Calu3 (cell line): ENCODE data around the gene SLC44A1. TPM values are rescaled to one million over a fixed set of nuclear protein-coding genes. Genes with fewer than 3 reads are reported as not detected.

Experiments
- BruUV-seq: library from RNA; stranded (reverse); fragments of 400-500 nt; replicated peaks from 2 replicates; lab custom pipeline; 2021; lab: Mats Ljungman, UMichigan
- CTCF ChIA-PET: fragments of 300-600 bp; sonication (Branson Sonifier 250); formaldehyde crosslinking; loops from one replicate; lab custom pipeline; 2022; ENCODE audit warnings: antibody characterized with exemption; lab: Charles Lee
- DNase-seq: peaks from one replicate; pipeline ENCODE4 v3.0.0; 2022
- H3K27ac Mint-ChIP-seq: one replicate; pipeline ENCODE4 v1.8.0; 2022; ENCODE audit warnings: mixed read lengths; ENCODE audit not compliant: unreplicated experiment
- H3K27me3 Mint-ChIP-seq: one replicate; pipeline ENCODE4 v1.8.0; 2022; ENCODE audit warnings: mixed read lengths; ENCODE audit not compliant: unreplicated experiment
- H3K36me3 Mint-ChIP-seq: one replicate; pipeline ENCODE4 v1.8.0; 2022; ENCODE audit warnings: mild to moderate bottlenecking, moderate library complexity, mixed read lengths; ENCODE audit not compliant: insufficient read depth, unreplicated experiment
- H3K4me1 Mint-ChIP-seq: one replicate; pipeline ENCODE4 v1.8.0; 2022; ENCODE audit warnings: mild to moderate bottlenecking, low read depth, mixed read lengths; ENCODE audit not compliant: unreplicated experiment
- H3K4me3 Mint-ChIP-seq: one replicate; pipeline ENCODE4 v1.8.0; 2022; ENCODE audit warnings: mild to moderate bottlenecking, low read depth, moderate library complexity, mixed read lengths; ENCODE audit not compliant: unreplicated experiment
- H3K9me3 Mint-ChIP-seq: one replicate; pipeline ENCODE4 v1.8.0; 2022; ENCODE audit warnings: low read depth, mixed read lengths; ENCODE audit not compliant: unreplicated experiment
- CTCF ChIP-seq: fragments of 200-600 bp; IDR thresholded peaks from one replicate; pipeline ENCODE4 v1.8.0; 2022; ENCODE audit warnings: antibody characterized with exemption; ENCODE audit not compliant: unreplicated experiment
- intact Hi-C: fragments of 100-400 bp; cut with micrococcal nuclease; formaldehyde crosslinking; loops from one replicate; pipeline ENCODE4 v1.10.0; 2022; ENCODE audit not compliant: unreplicated experiment
- total RNA-seq: library from RNA; stranded (reverse); gene quantifications from 2 replicates; pipeline ENCODE4 v1.2.3, GENCODE V29; 2022

Gene SLC44A1
- total RNA-seq, 1 experiment from 2014 or later = 41.2 TPM

- TF ChIP-seq CTCF = no peak
- Mint-ChIP-seq H3K4me1 (peaks cover 6% of the 10 kb centered on the region), H3K27me3 (no peaks in the 10 kb centered on the region), H3K9me3 (no peaks in the 10 kb centered on the region), H3K36me3 (peaks cover 24% of the 10 kb centered on the region), H3K27ac (no peak overlapping the region), H3K4me3 (no peak overlapping the region)
- CTCF ChIA-PET = no interaction called here
- intact Hi-C loops = no loop called here
- no peak for DNase-seq
- no TSS peak for BruUV-seq
Measured at GRCh38 chr9:105242062-105242461, 2.4 kb upstream of the SLC44A1 start.

DNA sequence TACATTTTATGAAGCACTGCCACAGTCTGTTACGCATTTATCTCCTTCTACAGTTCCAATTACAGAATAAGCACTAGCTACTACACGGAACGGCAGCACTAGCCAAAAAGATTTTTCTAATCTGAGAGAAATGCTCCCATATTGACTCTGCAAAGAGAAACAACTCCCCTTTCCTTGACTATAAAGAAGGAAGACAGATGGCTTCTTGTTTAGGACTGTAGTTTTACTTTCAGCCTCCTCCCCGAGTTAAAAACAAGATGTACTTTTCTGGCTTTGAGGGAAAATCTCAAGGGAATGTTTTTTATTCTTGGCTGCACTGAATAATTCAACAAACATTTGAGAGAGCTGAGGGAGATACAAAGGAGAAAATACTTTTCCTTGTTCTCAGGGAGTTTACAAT lies 1.9 kb upstream of the SLC44A1 start:
- no peaks in the 10 kb centered on the region for H3K9me3 Mint-ChIP-seq
- CTCF ChIA-PET = no interaction called here
- no peak for DNase-seq
- H3K4me1 Mint-ChIP-seq = peaks cover 7% of the 10 kb centered on the region
- intact Hi-C loops = no loop called here
- no peak overlapping the region for H3K4me3 Mint-ChIP-seq
- peaks cover 24% of the 10 kb centered on the region for H3K36me3 Mint-ChIP-seq
- no TSS peak for BruUV-seq
- no peak overlapping the region for H3K27ac Mint-ChIP-seq
- H3K27me3 Mint-ChIP-seq = no peaks in the 10 kb centered on the region
- no peak for TF ChIP-seq CTCF

- Mint-ChIP-seq H3K4me3 (no peak overlapping the region), H3K27ac (no peak overlapping the region), H3K27me3 (no peaks in the 10 kb centered on the region), H3K4me1 (peaks cover 7% of the 10 kb centered on the region), H3K36me3 (peaks cover 24% of the 10 kb centered on the region), H3K9me3 (no peaks in the 10 kb centered on the region)
- BruUV-seq = no TSS peak
- no peak for TF ChIP-seq CTCF
- DNase-seq = no peak
- CTCF ChIA-PET = interaction anchor here (0.5 kb wide), 1 partner anchor 94 kb away, joined by 4 read pairs; no protein-coding TSS in a partner anchor
- intact Hi-C loops = no loop called here
Measured at GRCh38 chr9:105243015-105243686, 1.3 kb upstream of the SLC44A1 start.

DNA sequence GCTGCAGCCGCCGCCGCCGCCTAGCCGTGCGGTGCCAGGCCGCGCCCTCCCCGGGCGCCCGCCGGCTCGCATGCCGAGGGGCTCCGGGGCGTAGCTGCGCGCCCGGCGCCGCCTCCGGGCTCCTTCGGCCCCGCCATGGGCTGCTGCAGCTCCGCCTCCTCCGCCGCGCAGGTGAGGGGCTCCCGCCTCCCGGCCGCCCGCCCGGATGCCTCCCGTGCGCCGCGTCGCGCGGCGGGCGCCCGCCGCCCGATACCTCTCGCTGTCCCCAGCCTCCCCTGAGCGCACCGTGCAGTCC lies 230 bp downstream of the SLC44A1 start:
- no peak for TF ChIP-seq CTCF
- H3K36me3 Mint-ChIP-seq = peaks cover 24% of the 10 kb centered on the region
- no peak for DNase-seq
- no TSS peak for BruUV-seq
- no peaks in the 10 kb centered on the region for H3K9me3 Mint-ChIP-seq
- H3K27ac Mint-ChIP-seq = peak overlapping the region; percentile 70
- H3K27me3 Mint-ChIP-seq = no peaks in the 10 kb centered on the region
- H3K4me1 Mint-ChIP-seq = peaks cover 7% of the 10 kb centered on the region
- intact Hi-C loops = loop anchor here (5.0 kb wide), 2 partner anchors 87 to 168 kb away; no protein-coding TSS in a partner anchor
- CTCF ChIA-PET = interaction anchor here (0.8 to 2.1 kb wide), 9 partner anchors 20 to 382 kb away, joined by 3 to 6 read pairs (median 5); no protein-coding TSS in a partner anchor
- H3K4me3 Mint-ChIP-seq = peak overlapping the region; percentile 96
